GM10266 (cell line): ENCODE measurements around the gene DIAPH1.

Source experiments
- DNase-seq: peaks from one replicate; pipeline ENCODE4 v3.0.0; 2012; ENCODE audit errors: extremely low spot score
- CTCF ChIP-seq: IDR thresholded peaks from 2 replicates; pipeline ENCODE4 v1.5.1; 2012; ENCODE audit warnings: mild to moderate bottlenecking, low read depth; ENCODE audit not compliant: control insufficient read depth, insufficient read depth; ENCODE audit errors: missing control alignments

DIAPH1 gene

GRCh38 chr5:141503681-141504080 is 115.1 kb downstream of the DIAPH1 start:
- TF ChIP-seq CTCF, result no peak
- no peak for DNase-seq

GRCh38 chr5:141501761-141502160 is 117.0 kb downstream of the DIAPH1 start:
- no peak for DNase-seq
- no peak for TF ChIP-seq CTCF

- DNase-seq, result no peak
- TF ChIP-seq CTCF, result no peak
Measured at GRCh38 chr5:141496038-141496437, 122.8 kb downstream of the DIAPH1 start.

- TF ChIP-seq CTCF, result no peak
- DNase-seq, result no peak
Measured at GRCh38 chr5:141495453-141495811, 123.4 kb downstream of the DIAPH1 start.

- no peak for TF ChIP-seq CTCF
- DNase-seq, result peak; percentile 22
Measured at GRCh38 chr5:141494761-141495452, 123.9 kb downstream of the DIAPH1 start.

GRCh38 chr5:141493500-141494422 is 125.0 kb downstream of the DIAPH1 start:
- TF ChIP-seq CTCF, result no peak
- DNase-seq, result no peak
